ENCODE measurements around the gene COL1A1.

Gene COL1A1

DNA sequence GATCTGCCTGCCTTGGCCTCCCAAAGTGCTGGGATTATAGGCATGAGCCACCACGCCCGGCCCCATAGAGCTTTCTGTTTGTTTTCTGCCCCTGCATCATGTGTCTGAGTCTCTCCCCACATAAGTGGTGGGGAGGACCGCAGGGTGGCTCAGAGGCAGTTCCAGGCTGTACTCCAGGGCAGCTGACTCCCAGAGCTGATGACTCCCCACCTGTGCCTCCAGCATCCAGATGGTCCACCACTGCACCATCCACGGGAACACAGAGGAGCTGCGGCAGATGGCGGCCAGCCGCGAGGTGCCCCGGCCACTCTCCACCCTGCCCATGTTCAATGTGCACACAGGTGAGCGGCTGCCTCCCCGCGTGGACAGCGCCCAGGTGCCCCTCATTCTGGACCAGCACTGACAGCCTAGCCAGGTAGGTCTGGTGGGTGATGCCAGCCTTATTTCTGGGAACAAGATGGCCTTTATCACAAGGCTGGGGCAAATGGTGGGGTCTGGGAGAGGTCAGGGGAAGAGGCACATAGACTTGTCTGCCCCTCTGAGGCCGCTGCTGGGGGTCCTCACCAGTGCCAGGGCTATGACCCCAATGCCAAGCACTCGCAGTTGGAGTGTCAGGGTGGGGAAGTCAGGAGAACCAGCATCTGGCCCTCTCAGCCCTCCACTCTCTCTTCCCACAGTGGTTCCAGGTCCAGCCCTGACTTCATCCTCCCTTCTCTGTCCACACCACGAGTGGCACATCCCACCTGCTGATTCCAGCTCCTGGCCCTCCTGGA, 26.2 kb downstream of the COL1A1 start:
- H3K79me2 ChIP-seq (ENCODE audit: insufficient read depth, low read length): no peaks in the 10 kb centered on the region
- no peak overlapping the region for H3K9ac ChIP-seq (ENCODE audit: low read depth, low read length)
- no peak for ATAC-seq (ENCODE audit: insufficient read depth, low read depth)
- no peaks in the 10 kb centered on the region for H3K27me3 ChIP-seq (ENCODE audit: insufficient read depth, low read length, poor library complexity)
- no peak for DNase-seq
- TF ChIP-seq, protein P1, sequence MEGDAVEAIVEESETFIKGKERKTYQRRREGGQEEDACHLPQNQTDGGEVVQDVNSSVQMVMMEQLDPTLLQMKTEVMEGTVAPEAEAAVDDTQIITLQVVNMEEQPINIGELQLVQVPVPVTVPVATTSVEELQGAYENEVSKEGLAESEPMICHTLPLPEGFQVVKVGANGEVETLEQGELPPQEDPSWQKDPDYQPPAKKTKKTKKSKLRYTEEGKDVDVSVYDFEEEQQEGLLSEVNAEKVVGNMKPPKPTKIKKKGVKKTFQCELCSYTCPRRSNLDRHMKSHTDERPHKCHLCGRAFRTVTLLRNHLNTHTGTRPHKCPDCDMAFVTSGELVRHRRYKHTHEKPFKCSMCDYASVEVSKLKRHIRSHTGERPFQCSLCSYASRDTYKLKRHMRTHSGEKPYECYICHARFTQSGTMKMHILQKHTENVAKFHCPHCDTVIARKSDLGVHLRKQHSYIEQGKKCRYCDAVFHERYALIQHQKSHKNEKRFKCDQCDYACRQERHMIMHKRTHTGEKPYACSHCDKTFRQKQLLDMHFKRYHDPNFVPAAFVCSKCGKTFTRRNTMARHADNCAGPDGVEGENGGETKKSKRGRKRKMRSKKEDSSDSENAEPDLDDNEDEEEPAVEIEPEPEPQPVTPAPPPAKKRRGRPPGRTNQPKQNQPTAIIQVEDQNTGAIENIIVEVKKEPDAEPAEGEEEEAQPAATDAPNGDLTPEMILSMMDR (IDR thresholded peaks at IDR 0.05; ENCODE audit: borderline replicate concordance, extremely low read depth, low read length, poor library complexity, severe bottlenecking): no peak
- TF ChIP-seq EZH2 (IDR thresholded peaks at IDR 0.05; ENCODE audit: borderline replicate concordance, low read depth, low read length, severe bottlenecking): no peak
- H3K27ac ChIP-seq (ENCODE audit: low read length): no peak overlapping the region
- no peak overlapping the region for H2AFZ ChIP-seq (ENCODE audit: low read depth, low read length)
- H3K9me3 ChIP-seq (ENCODE audit: insufficient read depth, low read length, severe bottlenecking): no peaks in the 10 kb centered on the region
- no peaks in the 10 kb centered on the region for H4K20me1 ChIP-seq (ENCODE audit: insufficient read depth, low read length)
- no peak overlapping the region for H3K4me2 ChIP-seq (ENCODE audit: insufficient read depth, low read length)
- H3K4me3 ChIP-seq (ENCODE audit: low read depth in 1 of 2, low read length in 2 of 2): no peak overlapping the region
- no peaks in the 10 kb centered on the region for H3K4me1 ChIP-seq (ENCODE audit: insufficient read depth, low read length)
- H3K36me3 ChIP-seq (ENCODE audit: insufficient read depth, low read length): no peaks in the 10 kb centered on the region

DNA sequence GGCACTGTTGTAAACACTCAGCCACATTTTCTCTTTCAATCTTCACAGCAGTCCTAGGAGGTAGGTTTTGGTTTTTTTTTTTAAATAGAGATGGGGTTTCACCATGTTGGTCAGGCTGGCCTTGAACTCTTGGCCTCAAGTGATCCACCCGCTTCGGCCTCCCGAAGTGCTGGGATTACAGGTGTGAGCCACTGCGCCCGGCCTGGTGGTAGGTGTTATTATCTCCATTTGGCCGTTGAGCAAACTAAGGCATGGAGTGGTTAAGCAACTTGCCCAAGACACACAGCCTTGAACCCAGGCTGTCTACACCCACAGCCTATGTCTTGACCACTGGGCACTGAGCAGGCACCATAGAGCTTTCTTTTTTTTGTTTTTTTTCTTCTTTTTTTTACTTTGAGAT, 27.0 kb downstream of the COL1A1 start:
- Histone ChIP-seq H3K79me2 (ENCODE audit: insufficient read depth, low read length) (no peaks in the 10 kb centered on the region), H3K9ac (ENCODE audit: low read depth, low read length) (no peak overlapping the region), H3K4me3 (ENCODE audit: low read depth in 1 of 2, low read length in 2 of 2) (no peak overlapping the region), H3K27ac (ENCODE audit: low read length) (no peak overlapping the region), H2AFZ (ENCODE audit: low read depth, low read length) (no peak overlapping the region), H3K4me2 (ENCODE audit: insufficient read depth, low read length) (no peak overlapping the region), H3K36me3 (ENCODE audit: insufficient read depth, low read length) (no peaks in the 10 kb centered on the region), H4K20me1 (ENCODE audit: insufficient read depth, low read length) (no peaks in the 10 kb centered on the region), H3K9me3 (ENCODE audit: insufficient read depth, low read length, severe bottlenecking) (no peaks in the 10 kb centered on the region), H3K4me1 (ENCODE audit: insufficient read depth, low read length) (no peaks in the 10 kb centered on the region), H3K27me3 (ENCODE audit: insufficient read depth, low read length, poor library complexity) (no peaks in the 10 kb centered on the region)
- DNase-seq (no peak), ATAC-seq (ENCODE audit: insufficient read depth, low read depth) (no peak)
- TF ChIP-seq, protein P1 (IDR thresholded peaks at IDR 0.05; ENCODE audit: borderline replicate concordance, extremely low read depth, low read length, poor library complexity, severe bottlenecking): no peak
- no peak for TF ChIP-seq EZH2 (IDR thresholded peaks at IDR 0.05; ENCODE audit: borderline replicate concordance, low read depth, low read length, severe bottlenecking)

DNA sequence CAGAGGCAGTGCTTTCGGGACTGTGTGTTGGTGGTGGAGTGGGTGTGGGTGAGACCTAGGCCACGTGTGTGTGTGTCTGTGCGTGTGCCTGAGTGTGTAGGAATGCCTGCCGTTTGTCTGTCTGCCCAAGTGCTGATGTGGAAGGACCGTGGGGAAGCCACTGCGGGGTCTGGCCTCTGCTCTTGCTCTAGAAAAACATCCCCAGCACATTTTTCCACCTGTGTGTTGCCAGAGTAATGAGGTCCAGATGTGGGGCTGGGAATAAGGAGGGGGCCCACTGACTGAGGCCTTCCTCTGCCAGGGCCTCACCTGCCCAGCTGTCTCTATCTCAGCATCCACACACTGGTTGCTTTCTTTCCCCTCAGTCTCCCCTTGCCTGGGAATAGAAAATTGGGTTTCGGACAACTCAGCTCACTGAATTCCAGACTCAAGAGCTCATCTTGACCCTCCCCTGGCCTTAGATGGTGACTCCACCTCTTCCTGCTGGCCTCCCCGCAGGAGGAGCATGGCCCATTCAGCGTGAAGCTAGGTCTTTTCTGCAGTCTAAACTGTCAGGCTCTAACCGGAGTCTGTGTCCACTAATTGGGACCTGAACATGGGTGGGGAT, 28.0 kb downstream of the COL1A1 start:
- H2AFZ ChIP-seq (ENCODE audit: low read depth, low read length): no peak overlapping the region
- H3K4me2 ChIP-seq (ENCODE audit: insufficient read depth, low read length): no peak overlapping the region
- no peak for DNase-seq

More for the DNA sequence above, 28.0 kb downstream of the COL1A1 start:
- no peak for ATAC-seq (ENCODE audit: insufficient read depth, low read depth)
- Histone ChIP-seq H3K27ac (ENCODE audit: low read length) (no peak overlapping the region), H3K4me1 (ENCODE audit: insufficient read depth, low read length) (no peaks in the 10 kb centered on the region), H3K4me3 (ENCODE audit: low read depth in 1 of 2, low read length in 2 of 2) (no peak overlapping the region), H3K79me2 (ENCODE audit: insufficient read depth, low read length) (no peaks in the 10 kb centered on the region), H3K9ac (ENCODE audit: low read depth, low read length) (no peak overlapping the region), H3K9me3 (ENCODE audit: insufficient read depth, low read length, severe bottlenecking) (no peaks in the 10 kb centered on the region), H3K36me3 (ENCODE audit: insufficient read depth, low read length) (no peaks in the 10 kb centered on the region), H4K20me1 (ENCODE audit: insufficient read depth, low read length) (no peaks in the 10 kb centered on the region), H3K27me3 (ENCODE audit: insufficient read depth, low read length, poor library complexity) (no peaks in the 10 kb centered on the region)
- TF ChIP-seq, protein P1 (IDR thresholded peaks at IDR 0.05; ENCODE audit: borderline replicate concordance, extremely low read depth, low read length, poor library complexity, severe bottlenecking): no peak
- TF ChIP-seq EZH2 (IDR thresholded peaks at IDR 0.05; ENCODE audit: borderline replicate concordance, low read depth, low read length, severe bottlenecking): no peak

Data from DND-41 (cell line).